Aorta (tissue), 5 donors: ENCODE measurements around the gene IL17RD. TPM values are rescaled to one million over a fixed set of nuclear protein-coding genes. Genes with fewer than 3 reads are reported as not detected.

Experiments
- ATAC-seq: fragments of 200-7000 bp; cut with Tn5 transposase; one replicate; pipeline ENCODE4 v1.9.1; 2022; ENCODE audit warnings: moderate library complexity; ENCODE audit not compliant: low FRiP score
- DNase-seq, 2 donors: peaks; one replicate each; pipeline ENCODE4 v3.0.0-alpha.2; 2020
- H3K27ac ChIP-seq, 2 donors: one replicate each; pipeline ENCODE4 v1.5.1; 2013; ENCODE audit warnings: low read length in 2 of 2, mild to moderate bottlenecking in 2 of 2, moderate library complexity in 2 of 2, control low read depth in 1 of 2, inconsistent platforms in 1 of 2, low read depth in 1 of 2
- H3K27me3 ChIP-seq, 2 donors: one replicate each; pipeline ENCODE4 v1.6.1; 2013; ENCODE audit warnings: control low read depth in 1 of 2, low read length in 1 of 2, mild to moderate bottlenecking in 1 of 2, moderate library complexity in 1 of 2; ENCODE audit not compliant: insufficient read depth in 2 of 2, control insufficient read depth in 1 of 2
- H3K36me3 ChIP-seq, 2 donors: one replicate each; pipeline ENCODE4 v1.6.1; 2013; ENCODE audit warnings: control low read depth in 1 of 2, low read length in 1 of 2, mild to moderate bottlenecking in 1 of 2; ENCODE audit not compliant: insufficient read depth in 2 of 2, control insufficient read depth in 1 of 2
- H3K4me1 ChIP-seq, 2 donors: one replicate each; pipeline ENCODE4 v1.6.1; 2013; ENCODE audit warnings: low read length in 2 of 2, control low read depth in 1 of 2, mild to moderate bottlenecking in 1 of 2, moderate library complexity in 1 of 2; ENCODE audit not compliant: insufficient read depth in 2 of 2, control insufficient read depth in 1 of 2
- H3K4me3 ChIP-seq, 2 donors: one replicate each; pipeline ENCODE4 v1.5.1; 2013; ENCODE audit warnings: low read length in 2 of 2, control low read depth in 1 of 2, mild to moderate bottlenecking in 1 of 2
- H3K9me3 ChIP-seq: one replicate; pipeline ENCODE4 v1.6.1; 2013; ENCODE audit warnings: mild to moderate bottlenecking, low read length; ENCODE audit not compliant: control insufficient read depth
- WGBS, 2 donors: extraction: QIAGEN DNeasy Blood & Tissue Kit; methylation state at CpG; one replicate each; pipeline ENCODE4 v1.1.7; 2013; 5-methylcytosine and 5-hydroxymethylcytosine counted together
- intact Hi-C, 2 donors: fragments of 100-400 bp; cut with DNase I; formaldehyde crosslinking; loops; one replicate each; pipeline versions ENCODE4 v1.14.2 to v1.15.0; 2022
- polyA plus RNA-seq, 2 donors: library from polyadenylated mRNA; stranded (reverse); fragments of 200-250 nt; gene quantifications; one replicate each; pipeline ENCODE4 v1.2.3, GENCODE V29; 2013
- total RNA-seq, 2 donors: library from RNA; stranded (reverse); fragmentation: NEBNext Ultra II Directional; extraction: Animal tissue kit (Norgen Biotek cat#: 25700); gene quantifications; one replicate each; pipeline ENCODE4 v1.2.1, GENCODE V29; 2021
- donor health status: healthy with polysubstance abuse.
- donor health status: Bipolar disorder and iron deficiency.
- donor health status: DM: no; HTN: no; CAD: no.
- donor health status: DM: no; HTN: no; CAD: no.
- donor health status: DM: yes; HTN: yes; CAD: no.

Gene IL17RD
- total and polyA plus RNA-seq, 4 donors: 0.63 to 17.0 (median 2.5) TPM

DNA sequence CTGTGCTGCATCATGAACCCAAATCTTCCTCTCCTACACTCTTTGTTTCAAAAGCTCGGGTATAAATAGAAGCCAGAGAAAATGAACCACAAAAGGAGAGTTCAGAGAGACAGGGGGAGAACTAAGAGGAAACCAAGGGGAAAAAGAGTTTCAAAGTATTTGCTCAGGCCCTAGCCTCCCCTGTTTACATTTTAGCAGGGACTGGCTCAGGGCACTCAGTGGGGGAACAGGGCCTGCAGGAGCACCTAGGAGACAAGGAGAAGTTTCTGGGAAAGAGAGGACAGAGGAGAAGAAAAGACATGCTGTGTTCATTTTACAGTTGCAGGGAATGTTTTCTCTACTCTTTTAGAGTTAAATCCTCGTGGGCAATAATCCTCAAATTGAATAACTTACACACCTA lies 8.5 kb upstream of the IL17RD start:
- intact Hi-C loops: no loop called here

DNA sequence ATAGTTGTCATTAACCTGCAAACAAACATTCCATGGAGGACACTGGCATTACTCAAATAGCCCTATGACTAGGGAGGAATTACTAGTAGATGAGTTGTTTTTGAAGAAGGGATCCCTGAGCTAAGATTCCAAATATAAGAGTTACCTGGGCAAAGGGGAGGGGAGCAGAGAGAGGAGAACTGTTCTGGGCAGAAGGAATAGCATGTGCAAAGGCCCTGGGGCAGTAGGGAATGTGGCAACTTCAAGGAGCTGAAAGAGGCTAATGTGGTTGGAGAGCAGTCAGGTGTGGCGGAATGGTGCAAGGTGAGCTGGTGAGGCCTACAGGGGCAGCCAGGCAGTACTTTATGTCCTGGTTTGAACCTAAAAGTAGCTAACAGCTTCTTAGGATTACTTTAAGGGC lies 5.8 kb upstream of the IL17RD start:
- Histone ChIP-seq H3K4me3 (no peak overlapping the region), H3K9me3 (no peaks in the 10 kb centered on the region), H3K36me3 (no peaks in the 10 kb centered on the region), H3K27ac (no peak overlapping the region), H3K27me3 (no peaks in the 10 kb centered on the region), H3K4me1 (no peaks in the 10 kb centered on the region)
- 93 to 100% methylated on average over 1 of the region's 1 CpG for WGBS, 2 donors
- intact Hi-C loops: no loop called here
- ATAC-seq (no peak), DNase-seq (no peak)

More for the DNA sequence above, 8.5 kb upstream of the IL17RD start:
- 65 to 68% methylated on average over 2 of the region's 2 CpGs for WGBS, 2 donors
- no peak overlapping the region for H3K27ac ChIP-seq
- H3K4me1 ChIP-seq: no peaks in the 10 kb centered on the region
- ATAC-seq (no peak), DNase-seq (no peak)
- no peak overlapping the region for H3K4me3 ChIP-seq
- H3K27me3 ChIP-seq: no peaks in the 10 kb centered on the region
- no peaks in the 10 kb centered on the region for H3K9me3 ChIP-seq
- no peaks in the 10 kb centered on the region for H3K36me3 ChIP-seq

DNA sequence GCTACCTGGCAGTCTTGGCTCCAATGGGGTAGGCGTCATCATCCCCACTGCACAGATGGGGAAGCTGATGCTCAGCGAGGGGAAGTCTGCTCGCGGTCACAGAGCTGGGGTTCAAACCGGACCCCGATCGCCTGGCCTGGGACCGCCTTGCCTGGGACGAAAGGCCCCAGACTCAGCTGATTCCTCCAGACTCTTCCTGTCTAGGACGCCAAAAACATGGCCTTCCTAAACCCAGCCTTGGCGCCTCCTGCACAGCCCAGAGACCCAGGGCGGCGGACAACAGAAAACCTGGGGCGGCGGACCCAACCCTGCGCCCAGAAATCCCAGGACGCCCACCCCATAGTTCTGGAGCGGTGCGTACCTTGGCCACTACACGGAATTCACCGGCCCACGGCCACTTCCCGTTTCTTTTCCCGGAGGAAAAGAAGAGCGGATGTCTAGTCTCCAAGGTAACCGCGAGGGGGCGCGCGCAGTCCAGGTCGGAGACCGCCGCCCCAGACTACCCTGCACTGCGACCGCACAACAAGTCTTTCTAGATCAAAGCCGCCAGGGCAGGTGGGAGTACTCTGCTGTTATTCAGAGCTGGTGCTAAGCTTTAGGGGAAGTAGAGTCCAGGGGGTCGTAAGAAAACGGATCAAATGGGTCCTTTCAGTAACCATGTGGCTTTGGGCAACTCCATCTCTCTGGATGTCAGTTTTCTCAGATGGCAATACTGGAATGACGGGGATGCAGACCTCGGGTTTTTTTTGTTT lies 4.9 kb upstream of the IL17RD start:
- 13% methylated on average over 40 of the region's 40 CpGs for WGBS, 2 donors
- Histone ChIP-seq H3K4me1 (no peaks in the 10 kb centered on the region), H3K4me3 (peak overlapping the region in 1 of 2 donors; percentile 24), H3K27me3 (no peaks in the 10 kb centered on the region), H3K27ac (no peak overlapping the region), H3K36me3 (no peaks in the 10 kb centered on the region), H3K9me3 (no peaks in the 10 kb centered on the region)
- peak; percentile 79 to 92 for DNase-seq
- intact Hi-C loops: loop anchor here in 1 of 2 donors (5.0 to 10.0 kb wide), 4 partner anchors 68 to 685 kb away; partner anchors contain the start of gene PDE12
- ATAC-seq: peak; percentile 87

- no peak for DNase-seq
- 76 to 80% methylated on average over 3 of the region's 3 CpGs for WGBS, 2 donors
- no peaks in the 10 kb centered on the region for H3K36me3 ChIP-seq
- H3K4me3 ChIP-seq: no peak overlapping the region
- H3K27me3 ChIP-seq: no peaks in the 10 kb centered on the region
- H3K27ac ChIP-seq: no peak overlapping the region
- ATAC-seq: no peak
- intact Hi-C loops: loop anchor here in 1 of 2 donors (5.0 to 10.0 kb wide), 4 partner anchors 67 to 686 kb away; partner anchors contain the start of gene PDE12
- no peaks in the 10 kb centered on the region for H3K9me3 ChIP-seq
- H3K4me1 ChIP-seq: no peaks in the 10 kb centered on the region
Observed at GRCh38 chr3:57169108-57169507, 4.0 kb upstream of the IL17RD start.

DNA sequence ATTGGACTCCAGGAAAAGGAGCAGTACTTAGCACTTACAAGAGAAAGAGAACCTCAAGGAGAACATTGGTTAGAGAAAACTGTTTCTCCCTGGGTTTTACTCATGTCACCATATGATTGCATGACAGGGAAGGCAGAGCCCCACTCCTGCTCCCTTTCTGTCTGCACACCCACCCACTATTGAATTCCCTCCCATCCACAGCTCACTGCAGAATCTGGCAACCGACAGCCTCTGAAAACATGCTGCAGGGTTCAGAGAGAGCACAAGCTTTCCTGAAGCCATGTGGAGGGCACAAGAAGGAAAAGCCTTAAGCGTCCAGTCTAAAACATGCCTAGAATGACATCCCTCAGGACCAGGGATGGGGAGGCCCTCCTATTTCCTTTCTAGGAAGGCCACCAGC lies 3.0 kb upstream of the IL17RD start:
- intact Hi-C loops: loop anchor here in 1 of 2 donors (5.0 to 10.0 kb wide), 4 partner anchors 66 to 687 kb away; partner anchors contain the start of gene PDE12
- Histone ChIP-seq H3K4me3 (no peak overlapping the region), H3K27me3 (no peaks in the 10 kb centered on the region), H3K4me1 (no peaks in the 10 kb centered on the region), H3K27ac (no peak overlapping the region), H3K36me3 (no peaks in the 10 kb centered on the region), H3K9me3 (no peaks in the 10 kb centered on the region)
- 61% methylated on average over 2 of the region's 2 CpGs for WGBS, 2 donors
- DNase-seq (no peak), ATAC-seq (no peak)

DNA sequence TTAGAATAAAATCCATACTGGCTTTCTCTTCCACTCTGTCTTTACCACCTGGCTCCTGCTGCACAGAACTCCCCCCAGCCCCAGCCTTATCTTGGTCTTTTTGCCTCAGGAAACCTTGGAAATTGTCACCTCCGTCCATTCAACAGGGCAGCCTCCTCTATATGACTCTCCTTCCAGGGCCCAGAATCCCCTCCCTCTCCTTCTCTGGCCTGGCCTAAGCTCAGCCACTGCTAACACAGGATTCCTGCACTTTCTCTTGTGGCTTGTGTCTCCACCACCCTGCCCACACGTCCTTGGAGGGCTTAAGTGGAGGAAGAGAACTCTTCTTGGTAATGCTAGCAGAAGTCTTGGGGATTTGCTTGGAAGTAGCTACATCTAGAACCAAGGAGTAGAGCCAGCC lies 1.5 kb upstream of the IL17RD start:
- Histone ChIP-seq H3K36me3 (no peaks in the 10 kb centered on the region), H3K27me3 (no peaks in the 10 kb centered on the region), H3K27ac (no peak overlapping the region), H3K4me3 (no peak overlapping the region), H3K9me3 (no peaks in the 10 kb centered on the region), H3K4me1 (no peaks in the 10 kb centered on the region)
- intact Hi-C loops: loop anchor here in 1 of 2 donors (5.0 to 10.0 kb wide), 4 partner anchors 64 to 688 kb away; partner anchors contain the start of gene PDE12
- 50 to 72% methylated on average over 2 of the region's 2 CpGs for WGBS, 2 donors
- ATAC-seq (no peak), DNase-seq (no peak)

DNA sequence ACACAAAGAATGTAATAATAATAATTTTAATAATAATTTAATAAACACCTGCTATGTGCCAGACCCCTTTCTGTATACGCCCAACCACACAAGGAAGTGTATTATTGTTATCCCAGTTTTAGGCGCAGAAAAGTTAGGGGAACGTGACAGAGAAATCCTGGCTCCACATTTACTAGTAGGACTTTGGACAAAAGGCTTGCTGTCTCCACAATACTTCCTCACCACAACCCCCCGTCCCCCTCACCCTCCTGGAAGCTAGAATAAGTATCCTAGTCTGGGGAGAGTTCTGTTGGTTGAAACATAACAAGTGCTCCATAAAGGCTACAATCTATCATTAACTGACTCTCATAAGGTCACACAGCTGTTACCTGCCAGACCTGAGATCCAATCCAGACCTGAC lies 488 bp upstream of the IL17RD start:
- Histone ChIP-seq H3K27ac (no peak overlapping the region), H3K27me3 (no peaks in the 10 kb centered on the region), H3K4me3 (no peak overlapping the region), H3K36me3 (no peaks in the 10 kb centered on the region), H3K4me1 (no peaks in the 10 kb centered on the region), H3K9me3 (no peaks in the 10 kb centered on the region)
- intact Hi-C loops: loop anchor here in 1 of 2 donors (2.0 to 10.0 kb wide), 5 partner anchors 61 to 689 kb away; partner anchors contain the start of genes APPL1 and PDE12
- no peak for DNase-seq
- ATAC-seq: no peak
- 15% methylated on average over 4 of the region's 4 CpGs for WGBS, 2 donors

- Histone ChIP-seq H3K9me3 (no peaks in the 10 kb centered on the region), H3K4me3 (peak overlapping the region; percentile 79 to 93), H3K27ac (no peak overlapping the region), H3K36me3 (no peaks in the 10 kb centered on the region), H3K27me3 (no peaks in the 10 kb centered on the region), H3K4me1 (no peaks in the 10 kb centered on the region)
- DNase-seq (peak; percentile 58 to 80), ATAC-seq (peak; percentile 25)
- 2 to 4% methylated on average over 30 of the region's 30 CpGs for WGBS, 2 donors
- intact Hi-C loops: loop anchor here (2.0 to 10.0 kb wide), 5 partner anchors 63 to 691 kb away; partner anchors contain the start of genes APPL1 (in 2 of the 2) and PDE12 (in 1 of the 2)
Observed at GRCh38 chr3:57164217-57164656, 916 bp downstream of the IL17RD start.
